ENCODE measurements around the gene PDCD5.

DNA sequence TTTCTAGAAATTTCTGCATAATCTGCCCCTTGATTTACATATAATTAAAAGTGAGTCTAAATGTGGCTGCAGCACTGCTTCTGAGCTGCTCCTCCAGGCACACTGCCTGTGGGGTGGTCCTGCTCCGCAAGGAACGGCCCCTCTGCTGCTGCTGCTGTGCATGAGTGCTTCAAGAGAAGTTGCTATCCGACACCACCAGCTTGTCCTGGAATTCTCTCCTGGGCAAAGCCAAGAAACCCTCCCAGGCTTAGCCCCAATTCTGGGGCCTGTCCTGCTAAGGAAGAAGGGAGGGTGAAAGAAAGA, 7.5 kb upstream of the PDCD5 start:
- TF ChIP-seq CTCF (IDR thresholded peaks at IDR 0.05) = no peak
- no peak for TF ChIP-seq POLR2A (IDR thresholded peaks at IDR 0.05)
- TF ChIP-seq POLR2AphosphoS5 (IDR thresholded peaks at IDR 0.05) = no peak

Measured in prostate gland (tissue), 2 donors.